ENCODE results near the gene ZNFX1. TPM values are rescaled to one million over a fixed set of nuclear protein-coding genes. Genes with fewer than 3 reads are reported as not detected.

ZNFX1 gene
- total RNA-seq, 1 donor = 61.5 TPM

DNA sequence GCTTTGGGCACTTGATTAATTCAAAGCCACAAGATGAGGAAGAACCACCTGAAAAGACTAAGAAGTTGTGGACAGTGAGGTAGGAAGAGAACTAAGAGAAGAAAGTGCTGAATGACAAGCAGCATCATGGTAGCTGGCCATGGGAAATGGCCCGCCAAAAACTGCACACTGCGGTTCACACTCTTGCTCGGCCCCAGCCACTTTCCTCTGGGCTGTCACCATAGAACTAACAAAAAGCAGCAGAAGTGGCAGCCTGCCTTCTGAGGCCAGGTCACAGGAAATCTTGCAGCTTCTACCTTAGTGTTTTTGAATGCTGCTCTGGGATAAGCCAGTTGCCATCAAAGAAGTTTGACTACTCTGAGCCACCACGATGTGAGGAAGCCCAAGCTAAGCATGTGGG lies 34.8 kb upstream of the ZNFX1 start:
- TF ChIP-seq, protein P1, sequence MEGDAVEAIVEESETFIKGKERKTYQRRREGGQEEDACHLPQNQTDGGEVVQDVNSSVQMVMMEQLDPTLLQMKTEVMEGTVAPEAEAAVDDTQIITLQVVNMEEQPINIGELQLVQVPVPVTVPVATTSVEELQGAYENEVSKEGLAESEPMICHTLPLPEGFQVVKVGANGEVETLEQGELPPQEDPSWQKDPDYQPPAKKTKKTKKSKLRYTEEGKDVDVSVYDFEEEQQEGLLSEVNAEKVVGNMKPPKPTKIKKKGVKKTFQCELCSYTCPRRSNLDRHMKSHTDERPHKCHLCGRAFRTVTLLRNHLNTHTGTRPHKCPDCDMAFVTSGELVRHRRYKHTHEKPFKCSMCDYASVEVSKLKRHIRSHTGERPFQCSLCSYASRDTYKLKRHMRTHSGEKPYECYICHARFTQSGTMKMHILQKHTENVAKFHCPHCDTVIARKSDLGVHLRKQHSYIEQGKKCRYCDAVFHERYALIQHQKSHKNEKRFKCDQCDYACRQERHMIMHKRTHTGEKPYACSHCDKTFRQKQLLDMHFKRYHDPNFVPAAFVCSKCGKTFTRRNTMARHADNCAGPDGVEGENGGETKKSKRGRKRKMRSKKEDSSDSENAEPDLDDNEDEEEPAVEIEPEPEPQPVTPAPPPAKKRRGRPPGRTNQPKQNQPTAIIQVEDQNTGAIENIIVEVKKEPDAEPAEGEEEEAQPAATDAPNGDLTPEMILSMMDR (IDR thresholded peaks at IDR 0.05; ENCODE audit: extremely low read depth, low read depth, low read length) = no peak
- Histone ChIP-seq H3K27me3 (ENCODE audit: insufficient read depth, low read length) (peaks cover 33% of the 10 kb centered on the region), H2AFZ (ENCODE audit: low read length) (no peak overlapping the region), H3K4me2 (ENCODE audit: insufficient read depth, low read length) (no peak overlapping the region), H4K20me1 (ENCODE audit: insufficient read depth, low read length) (no peaks in the 10 kb centered on the region), H3K9me3 (ENCODE audit: low read depth, low read length) (no peaks in the 10 kb centered on the region), H3K27ac (ENCODE audit: low read depth, low read length) (no peak overlapping the region), H3K79me2 (ENCODE audit: insufficient read depth, low read length) (no peaks in the 10 kb centered on the region), H3K4me1 (ENCODE audit: insufficient read depth, low read length) (no peaks in the 10 kb centered on the region), H3K36me3 (ENCODE audit: insufficient read depth, low read length) (no peaks in the 10 kb centered on the region), H3K4me3 (ENCODE audit: insufficient read depth, low read length) (no peak overlapping the region)
- no peak for DNase-seq (ENCODE audit: insufficient read length, low spot score, missing footprints)

- H3K4me1 ChIP-seq (ENCODE audit: insufficient read depth, low read length) = no peaks in the 10 kb centered on the region
- DNase-seq (ENCODE audit: insufficient read length, low spot score, missing footprints) = no peak
- peaks cover 14% of the 10 kb centered on the region for H3K27me3 ChIP-seq (ENCODE audit: insufficient read depth, low read length)
- no peaks in the 10 kb centered on the region for H3K79me2 ChIP-seq (ENCODE audit: insufficient read depth, low read length)
- no peak overlapping the region for H2AFZ ChIP-seq (ENCODE audit: low read length)
- H3K36me3 ChIP-seq (ENCODE audit: insufficient read depth, low read length) = no peaks in the 10 kb centered on the region
- no peak overlapping the region for H3K4me3 ChIP-seq (ENCODE audit: insufficient read depth, low read length)
- no peak overlapping the region for H3K4me2 ChIP-seq (ENCODE audit: insufficient read depth, low read length)
- no peak overlapping the region for H3K27ac ChIP-seq (ENCODE audit: low read depth, low read length)
- no peaks in the 10 kb centered on the region for H4K20me1 ChIP-seq (ENCODE audit: insufficient read depth, low read length)
- no peaks in the 10 kb centered on the region for H3K9me3 ChIP-seq (ENCODE audit: low read depth, low read length)
- TF ChIP-seq, protein P1 (IDR thresholded peaks at IDR 0.05; ENCODE audit: extremely low read depth, low read depth, low read length) = no peak
These were observed 32.8 kb upstream of the ZNFX1 start for GRCh38 chr20:49310705-49311104.

DNA sequence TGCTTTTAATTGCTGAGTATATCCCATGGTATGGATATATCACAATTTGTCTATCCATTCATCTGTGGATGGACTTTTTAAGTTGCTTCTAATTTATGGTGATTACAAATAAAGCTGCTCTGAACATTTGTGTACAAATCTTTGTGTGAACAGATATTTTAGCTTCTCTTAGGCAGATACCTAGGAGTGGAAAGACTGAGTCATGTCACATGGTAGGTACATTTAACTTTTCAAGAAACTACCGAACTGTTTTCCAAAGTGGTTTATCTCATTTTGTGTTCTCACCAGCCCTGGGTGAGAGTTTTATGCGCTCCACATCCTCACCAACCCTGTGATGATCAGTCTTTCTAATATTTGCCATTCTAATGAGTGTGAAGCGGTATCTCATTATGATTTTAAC lies 31.0 kb upstream of the ZNFX1 start:
- no peaks in the 10 kb centered on the region for H3K27me3 ChIP-seq (ENCODE audit: insufficient read depth, low read length)
- no peak overlapping the region for H3K4me3 ChIP-seq (ENCODE audit: insufficient read depth, low read length)
- DNase-seq (ENCODE audit: insufficient read length, low spot score, missing footprints) = no peak

DNA sequence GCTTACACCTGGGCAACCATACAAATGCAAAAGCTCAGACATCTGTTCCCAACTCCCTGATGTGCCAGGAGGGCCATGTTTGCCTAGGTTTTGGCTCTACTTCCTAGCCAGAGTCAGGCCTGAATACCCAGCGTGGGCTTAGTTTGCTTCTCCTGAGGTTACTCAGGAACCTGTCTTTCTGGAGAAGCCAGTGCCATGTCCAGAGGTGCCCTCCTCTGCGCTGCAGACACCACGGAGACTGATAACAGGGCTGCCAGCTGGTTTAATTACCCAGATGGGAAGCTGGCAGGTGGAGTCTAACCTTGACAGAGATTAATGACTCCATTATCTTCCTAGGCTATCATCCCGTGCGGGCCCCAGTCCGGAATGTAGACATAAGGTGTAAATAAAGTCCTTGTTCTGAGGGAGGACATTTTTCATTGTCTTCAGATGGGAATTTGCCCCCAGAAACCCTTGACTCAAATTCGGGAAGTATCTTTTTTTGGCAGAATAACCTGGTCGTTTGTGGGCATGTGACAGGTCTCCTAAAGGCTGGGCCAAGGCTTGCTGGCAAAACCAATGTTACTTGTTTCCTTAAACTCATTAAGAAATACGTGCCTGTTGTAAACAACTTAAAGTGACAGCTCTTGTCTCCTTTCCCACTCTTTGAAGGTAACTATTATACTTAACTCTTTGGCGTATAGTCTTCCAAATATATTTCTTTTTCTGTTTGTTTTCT lies 29.2 kb upstream of the ZNFX1 start:
- Histone ChIP-seq H3K4me2 (ENCODE audit: insufficient read depth, low read length) (no peak overlapping the region), H4K20me1 (ENCODE audit: insufficient read depth, low read length) (no peaks in the 10 kb centered on the region), H3K27me3 (ENCODE audit: insufficient read depth, low read length) (no peaks in the 10 kb centered on the region), H3K27ac (ENCODE audit: low read depth, low read length) (no peak overlapping the region), H3K4me3 (ENCODE audit: insufficient read depth, low read length) (no peak overlapping the region), H2AFZ (ENCODE audit: low read length) (no peak overlapping the region), H3K9me3 (ENCODE audit: low read depth, low read length) (no peaks in the 10 kb centered on the region), H3K79me2 (ENCODE audit: insufficient read depth, low read length) (no peaks in the 10 kb centered on the region), H3K36me3 (ENCODE audit: insufficient read depth, low read length) (no peaks in the 10 kb centered on the region), H3K4me1 (ENCODE audit: insufficient read depth, low read length) (peaks cover 6% of the 10 kb centered on the region)
- DNase-seq (ENCODE audit: insufficient read length, low spot score, missing footprints) = no peak
- TF ChIP-seq, protein P1 (IDR thresholded peaks at IDR 0.05; ENCODE audit: extremely low read depth, low read depth, low read length) = no peak

More for the DNA sequence above, 31.0 kb upstream of the ZNFX1 start:
- Histone ChIP-seq H3K27ac (ENCODE audit: low read depth, low read length) (no peak overlapping the region), H4K20me1 (ENCODE audit: insufficient read depth, low read length) (no peaks in the 10 kb centered on the region), H3K4me2 (ENCODE audit: insufficient read depth, low read length) (no peak overlapping the region), H3K9me3 (ENCODE audit: low read depth, low read length) (no peaks in the 10 kb centered on the region), H2AFZ (ENCODE audit: low read length) (no peak overlapping the region), H3K4me1 (ENCODE audit: insufficient read depth, low read length) (no peaks in the 10 kb centered on the region), H3K36me3 (ENCODE audit: insufficient read depth, low read length) (no peaks in the 10 kb centered on the region), H3K79me2 (ENCODE audit: insufficient read depth, low read length) (no peaks in the 10 kb centered on the region)
- TF ChIP-seq, protein P1 (IDR thresholded peaks at IDR 0.05; ENCODE audit: extremely low read depth, low read depth, low read length) = no peak
